HL-60 (cell line): ENCODE results near the gene KAZN.

ENCODE experiments used
- CTCF ChIP-seq: IDR thresholded peaks from one replicate; pipeline ENCODE4 v1.5.1; 2011; ENCODE audit warnings: low read length, control low read depth, inconsistent platforms; ENCODE audit not compliant: insufficient read depth
- POLR2AphosphoS5 ChIP-seq: IDR thresholded peaks from 2 replicates; pipeline ENCODE4 v1.6.1; 2012; ENCODE audit warnings: low read depth

- TF ChIP-seq POLR2AphosphoS5 (no peak), CTCF (no peak)
These were observed 188.2 kb downstream of the KAZN start for GRCh38 chr1:14786681-14787080.
